Measurements from ENCODE around the gene OR10A6. TPM values are rescaled to one million over a fixed set of nuclear protein-coding genes. Genes with fewer than 3 reads are reported as not detected.

The OR10A6 gene, protein sequence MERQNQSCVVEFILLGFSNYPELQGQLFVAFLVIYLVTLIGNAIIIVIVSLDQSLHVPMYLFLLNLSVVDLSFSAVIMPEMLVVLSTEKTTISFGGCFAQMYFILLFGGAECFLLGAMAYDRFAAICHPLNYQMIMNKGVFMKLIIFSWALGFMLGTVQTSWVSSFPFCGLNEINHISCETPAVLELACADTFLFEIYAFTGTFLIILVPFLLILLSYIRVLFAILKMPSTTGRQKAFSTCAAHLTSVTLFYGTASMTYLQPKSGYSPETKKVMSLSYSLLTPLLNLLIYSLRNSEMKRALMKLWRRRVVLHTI
- total RNA-seq, result not detected

DNA sequence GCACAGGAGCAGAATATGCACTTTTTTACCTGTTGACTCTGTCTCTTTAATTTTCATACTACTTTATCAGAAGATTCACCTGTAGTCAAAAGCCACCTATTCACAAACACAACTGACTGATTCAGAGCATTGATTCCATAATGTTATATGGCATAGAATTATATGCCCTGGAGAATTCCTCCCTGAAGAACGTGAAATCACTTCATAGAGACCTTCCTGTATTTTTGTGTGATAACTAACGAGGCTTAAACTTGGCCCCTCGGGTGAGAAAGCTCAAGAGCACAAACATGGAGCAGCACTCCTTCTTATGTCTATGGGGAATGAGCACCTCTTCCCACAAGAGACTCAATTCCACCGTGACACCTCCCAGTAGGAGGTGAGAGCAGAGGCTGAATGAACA, at the start of gene OR10A6:
Gene OR10A6, minus strand, starts transcription at position 101 of the 400 bp plus-strand sequence. CDS start 2,606 bp downstream, outside the sequence.

GRCh38 chr11:7965386-7965785, 34.3 kb upstream of the OR10A6 start, which contains the start of gene NLRP10:
Gene NLRP10 (minus strand): TSS chr11:7965447. CDS start chr11:7963495, 1,952 bp downstream.

GRCh38 chr11:7941608-7942007, 10.5 kb upstream of the OR10A6 start, which contains the start of gene OR10A3:
Gene OR10A3 (minus strand): TSS chr11:7941708. CDS start chr11:7939520, 2,188 bp downstream.

Small RNA genes within 50 kb of the gene (small RNA-seq; reads per million reads assigned to genes)
- gene COX6CP5 (ENCODE audit: low replicate concordance), result not detected
- not detected for gene RNU6-943P (ENCODE audit: low replicate concordance)

Other genes starting within 250 kb of the OR10A6 start
- gene OVCH2, start 224.8 kb downstream of the OR10A6 start, total RNA-seq, result 5.3 TPM
- gene OR5P2, start 134.3 kb downstream of the OR10A6 start, total RNA-seq, result 0.18 TPM
- gene OR5P3, start 100.4 kb downstream of the OR10A6 start, total RNA-seq, result 0.35 TPM
- not detected for gene OR10A3, start 10.4 kb upstream of the OR10A6 start, total RNA-seq
- gene NLRP10, start 34.2 kb upstream of the OR10A6 start, total RNA-seq, result not detected
- gene EIF3F, start 56.1 kb upstream of the OR10A6 start, total RNA-seq, result 669 TPM
- gene TUB, start 149.9 kb upstream of the OR10A6 start, total RNA-seq, result 20.4 TPM
- 11.2 TPM for gene RIC3, start 237.8 kb upstream of the OR10A6 start, total RNA-seq

Data from metanephros (tissue), 2 donors.